Hepatocyte (in vitro differentiated cells): Measurements from ENCODE around the gene TMEM255B. TPM values are rescaled to one million over a fixed set of nuclear protein-coding genes. Genes with fewer than 3 reads are reported as not detected.

ENCODE experiments used
- DNase-seq: peaks from one replicate; pipeline ENCODE4 v3.0.0-alpha.2; 2016; ENCODE audit warnings: low spot score
- H2AFZ ChIP-seq: fragments of 200-600 bp; sonication (generic); 2 replicates; pipeline ENCODE4 v1.6.0; 2016; ENCODE audit warnings: antibody characterized with exemption, mild to moderate bottlenecking
- H3K27ac ChIP-seq: fragments of 200-600 bp; sonication (generic); 2 replicates; pipeline ENCODE4 v1.5.1; 2016; ENCODE audit warnings: mild to moderate bottlenecking
- H3K27me3 ChIP-seq: fragments of 200-600 bp; sonication (generic); 2 replicates; pipeline ENCODE4 v1.6.1; 2016
- H3K36me3 ChIP-seq: fragments of 200-600 bp; sonication (generic); replicated peaks from 2 replicates; pipeline ENCODE4 v1.5.1; 2016; ENCODE audit warnings: low read depth; ENCODE audit not compliant: insufficient read depth
- H3K4me1 ChIP-seq: fragments of 200-600 bp; sonication (generic); 2 replicates; pipeline ENCODE4 v1.5.1; 2016; ENCODE audit warnings: mild to moderate bottlenecking, moderate library complexity; ENCODE audit not compliant: insufficient read depth
- H3K4me2 ChIP-seq: fragments of 200-600 bp; sonication (generic); 2 replicates; pipeline ENCODE4 v1.6.0; 2016
- H3K4me3 ChIP-seq: fragments of 200-600 bp; sonication (generic); 2 replicates; pipeline ENCODE4 v1.5.1; 2016; ENCODE audit warnings: mild to moderate bottlenecking
- H3K79me2 ChIP-seq: fragments of 200-600 bp; sonication (generic); 2 replicates; pipeline ENCODE4 v1.6.0; 2017; ENCODE audit warnings: mild to moderate bottlenecking
- H3K9me2 ChIP-seq: fragments of 200-600 bp; sonication (generic); replicated peaks from 2 replicates; pipeline ENCODE4 v1.6.0; 2017; ENCODE audit warnings: mild to moderate bottlenecking; ENCODE audit not compliant: insufficient read depth
- H3K9me3 ChIP-seq: fragments of 200-600 bp; sonication (generic); 2 replicates; pipeline ENCODE4 v1.5.1; 2016; ENCODE audit warnings: low read depth, mild to moderate bottlenecking
- H4K20me1 ChIP-seq: fragments of 200-600 bp; sonication (generic); 2 replicates; pipeline ENCODE4 v1.6.0; 2016; ENCODE audit warnings: mild to moderate bottlenecking; ENCODE audit not compliant: insufficient read depth, poor library complexity, severe bottlenecking
- EZH2 ChIP-seq: fragments of 200-600 bp; sonication (generic); IDR thresholded peaks from 2 replicates; pipeline ENCODE4 v1.6.1; 2016; ENCODE audit warnings: antibody characterized with exemption, mild to moderate bottlenecking, borderline replicate concordance
- EZH2phosphoT487 ChIP-seq: fragments of 200-600 bp; sonication (generic); IDR thresholded peaks from one replicate; pipeline ENCODE4 v1.6.1; 2018; ENCODE audit warnings: antibody characterized with exemption, mild to moderate bottlenecking, low read depth, moderate library complexity; ENCODE audit not compliant: unreplicated experiment, severe bottlenecking
- WGBS: methylation state at CpG from one replicate; pipeline ENCODE4 v1.1.6; 2016; ENCODE audit warnings: low lambda C conversion rate; ENCODE audit errors: missing lambda C conversion rate; 5-methylcytosine and 5-hydroxymethylcytosine counted together
- polyA plus RNA-seq: library from polyadenylated mRNA; unstranded; fragments of >200 nt; fragmentation: Nextera tagmentation; extraction: Ambion mirVana; gene quantifications from 2 replicates; pipeline ENCODE4 v1.2.1, GENCODE V29; 2016
- total RNA-seq: library from RNA; depleted of rRNA; stranded (reverse); fragments of >200 nt; gene quantifications from 2 replicates; pipeline ENCODE4 v1.2.3, GENCODE V29; 2014
- TF ChIP-seq, protein P1 (sequence below): fragments of 200-600 bp; sonication (generic); IDR thresholded peaks from 2 replicates; pipeline ENCODE4 v1.5.1; 2016; ENCODE audit warnings: antibody characterized with exemption, mild to moderate bottlenecking; ENCODE audit not compliant: poor library complexity

TMEM255B gene
- total and polyA plus RNA-seq, 2 experiments from 2014 or later = 0.10 to 4.0 TPM

DNA sequence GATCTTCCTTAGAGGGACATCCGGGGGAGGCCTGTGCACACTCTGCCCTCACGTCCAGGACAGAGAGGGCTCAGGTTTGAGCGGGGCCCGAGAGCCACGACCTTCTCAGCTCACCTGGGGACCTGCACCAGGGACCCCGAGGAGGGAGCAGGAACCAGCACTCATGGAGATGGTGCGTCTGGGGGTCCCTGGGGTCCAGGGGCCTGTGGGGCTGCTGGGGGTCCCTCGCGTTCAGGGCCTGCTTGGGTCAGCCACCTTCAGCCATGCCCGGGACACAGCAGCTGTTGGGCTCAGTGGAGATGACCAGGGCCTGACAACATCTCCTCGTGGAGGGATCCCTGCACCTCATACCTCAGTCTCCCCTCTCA is 47.1 kb downstream of the TMEM255B start:
- TF ChIP-seq, protein P1, sequence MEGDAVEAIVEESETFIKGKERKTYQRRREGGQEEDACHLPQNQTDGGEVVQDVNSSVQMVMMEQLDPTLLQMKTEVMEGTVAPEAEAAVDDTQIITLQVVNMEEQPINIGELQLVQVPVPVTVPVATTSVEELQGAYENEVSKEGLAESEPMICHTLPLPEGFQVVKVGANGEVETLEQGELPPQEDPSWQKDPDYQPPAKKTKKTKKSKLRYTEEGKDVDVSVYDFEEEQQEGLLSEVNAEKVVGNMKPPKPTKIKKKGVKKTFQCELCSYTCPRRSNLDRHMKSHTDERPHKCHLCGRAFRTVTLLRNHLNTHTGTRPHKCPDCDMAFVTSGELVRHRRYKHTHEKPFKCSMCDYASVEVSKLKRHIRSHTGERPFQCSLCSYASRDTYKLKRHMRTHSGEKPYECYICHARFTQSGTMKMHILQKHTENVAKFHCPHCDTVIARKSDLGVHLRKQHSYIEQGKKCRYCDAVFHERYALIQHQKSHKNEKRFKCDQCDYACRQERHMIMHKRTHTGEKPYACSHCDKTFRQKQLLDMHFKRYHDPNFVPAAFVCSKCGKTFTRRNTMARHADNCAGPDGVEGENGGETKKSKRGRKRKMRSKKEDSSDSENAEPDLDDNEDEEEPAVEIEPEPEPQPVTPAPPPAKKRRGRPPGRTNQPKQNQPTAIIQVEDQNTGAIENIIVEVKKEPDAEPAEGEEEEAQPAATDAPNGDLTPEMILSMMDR = no peak
- TF ChIP-seq EZH2 = no peak
- no peak for TF ChIP-seq EZH2phosphoT487
- no peak for DNase-seq
- Histone ChIP-seq H3K4me1 (peaks cover 5% of the 10 kb centered on the region), H3K4me3 (no peak overlapping the region), H3K27me3 (no peaks in the 10 kb centered on the region), H3K4me2 (no peak overlapping the region), H2AFZ (no peak overlapping the region), H3K27ac (no peak overlapping the region), H3K9me2 (no peaks in the 10 kb centered on the region), H4K20me1 (no peaks in the 10 kb centered on the region), H3K36me3 (no peaks in the 10 kb centered on the region), H3K9me3 (no peaks in the 10 kb centered on the region), H3K79me2 (no peaks in the 10 kb centered on the region)
- 90% methylated on average over 11 of the region's 11 CpGs for WGBS

DNA sequence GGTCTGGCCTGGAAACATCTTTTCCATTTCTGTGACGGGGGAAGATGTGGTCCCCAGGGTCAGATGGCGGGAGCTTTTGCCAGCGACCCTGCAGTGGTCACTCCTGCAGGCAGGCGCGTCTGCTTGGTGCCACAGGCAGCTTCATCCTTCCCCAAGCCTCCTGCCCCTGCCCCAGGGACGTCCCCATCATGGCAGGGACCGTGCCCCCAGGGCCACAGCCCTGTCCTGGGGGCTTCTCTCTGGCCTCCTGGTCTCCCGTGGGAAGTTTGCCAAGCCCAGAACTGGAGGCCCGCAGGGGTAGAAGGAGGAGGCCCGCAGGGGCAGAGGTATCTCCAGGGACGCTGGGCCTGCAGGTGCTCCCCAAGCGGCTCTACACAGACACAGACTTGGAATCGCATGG is 47.5 kb downstream of the TMEM255B start:
- no peaks in the 10 kb centered on the region for H3K9me2 ChIP-seq
- no peak overlapping the region for H3K27ac ChIP-seq
- no peaks in the 10 kb centered on the region for H3K36me3 ChIP-seq
- H3K4me1 ChIP-seq = peaks cover 5% of the 10 kb centered on the region
- no peak for TF ChIP-seq EZH2
- TF ChIP-seq EZH2phosphoT487 = no peak
- TF ChIP-seq, protein P1 = no peak
- H3K9me3 ChIP-seq = no peaks in the 10 kb centered on the region
- H3K27me3 ChIP-seq = no peaks in the 10 kb centered on the region
- no peak overlapping the region for H3K4me3 ChIP-seq
- DNase-seq = no peak
- 93% methylated on average over 13 of the region's 13 CpGs for WGBS
- H3K79me2 ChIP-seq = no peaks in the 10 kb centered on the region
- H4K20me1 ChIP-seq = no peaks in the 10 kb centered on the region
- no peak overlapping the region for H3K4me2 ChIP-seq
- H2AFZ ChIP-seq = no peak overlapping the region

DNA sequence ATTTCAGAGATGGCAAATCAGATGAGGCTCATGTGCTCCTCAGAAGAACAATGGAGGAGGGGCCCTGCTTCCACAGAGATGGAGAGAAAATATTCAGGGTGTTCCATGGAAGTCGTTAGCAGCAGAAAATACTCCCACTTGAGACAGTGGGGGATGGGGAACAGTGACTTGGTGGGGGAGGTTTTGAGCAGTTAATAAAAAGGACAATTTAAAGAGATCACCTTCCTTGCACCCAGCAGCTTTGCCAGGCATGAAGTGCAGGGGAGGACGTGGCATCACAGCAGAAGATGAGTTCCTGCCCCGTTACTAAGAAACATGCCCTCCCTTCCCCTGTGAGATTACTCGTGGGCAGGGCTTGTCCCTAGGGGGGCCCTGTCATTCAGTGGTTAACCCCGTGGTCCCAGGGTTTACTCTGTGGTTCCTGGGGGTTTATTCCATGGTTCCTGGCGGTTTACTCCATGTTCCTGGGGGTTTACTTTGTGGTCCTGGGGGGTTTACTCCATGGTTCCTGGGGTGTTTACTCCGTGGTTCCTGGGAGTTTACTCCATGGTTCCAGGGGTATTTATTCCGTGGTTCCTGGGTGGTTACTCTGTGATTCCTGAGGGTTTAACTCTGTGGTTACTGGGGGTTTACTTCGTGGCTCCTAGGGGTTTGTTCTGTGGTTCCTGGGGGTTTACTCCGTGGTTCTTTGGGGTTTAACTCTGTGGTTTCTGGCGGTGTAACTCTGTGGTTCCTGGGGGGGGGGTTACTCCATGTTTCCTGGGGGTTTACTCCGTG is 49.2 kb downstream of the TMEM255B start:
- 88% methylated on average over 12 of the region's 12 CpGs for WGBS
- no peaks in the 10 kb centered on the region for H4K20me1 ChIP-seq
- H3K4me2 ChIP-seq = no peak overlapping the region
- peaks cover under 1% of the 10 kb centered on the region for H3K4me1 ChIP-seq
- H3K79me2 ChIP-seq = no peaks in the 10 kb centered on the region
- H2AFZ ChIP-seq = no peak overlapping the region
- H3K9me3 ChIP-seq = no peaks in the 10 kb centered on the region
- no peak for DNase-seq
- no peak overlapping the region for H3K4me3 ChIP-seq
- no peaks in the 10 kb centered on the region for H3K9me2 ChIP-seq
- no peaks in the 10 kb centered on the region for H3K36me3 ChIP-seq
- TF ChIP-seq, protein P1 = no peak
- no peak for TF ChIP-seq EZH2
- TF ChIP-seq EZH2phosphoT487 = no peak
- H3K27ac ChIP-seq = no peak overlapping the region
- no peaks in the 10 kb centered on the region for H3K27me3 ChIP-seq
